Uterus (tissue), 4 donors: ENCODE measurements around the gene CLPTM1L. TPM values are rescaled to one million over a fixed set of nuclear protein-coding genes. Genes with fewer than 3 reads are reported as not detected.

ENCODE experiments used
- DNase-seq, 2 donors: peaks; one replicate each; pipeline ENCODE4 v3.0.0-alpha.2; 2019 to 2020
- H3K27ac ChIP-seq, 2 donors: fragments of 200-600 bp; sonication (generic); 1 replicate in 1 of 2; 2 replicates in 1 of 2; pipeline ENCODE4 v1.5.1; 2016 to 2018
- H3K27me3 ChIP-seq, 2 donors: fragments of 200-600 bp; sonication (generic); one replicate each; pipeline ENCODE4 v1.5.1; 2018 to 2019; ENCODE audit warnings: control low read depth in 1 of 2
- H3K36me3 ChIP-seq, 2 donors: fragments of 200-600 bp; sonication (generic); one replicate each; pipeline ENCODE4 v1.5.1; 2019; ENCODE audit warnings: control low read depth in 1 of 2
- H3K4me1 ChIP-seq, 2 donors: fragments of 200-600 bp; sonication (generic); one replicate each; pipeline ENCODE4 v1.5.1; 2018 to 2019; ENCODE audit warnings: control low read depth in 1 of 2
- H3K4me3 ChIP-seq, 2 donors: fragments of 200-600 bp; sonication (generic); 1 replicate in 1 of 2; 2 replicates in 1 of 2; pipeline ENCODE4 v1.5.1; 2018 to 2019; ENCODE audit warnings: mild to moderate bottlenecking in 1 of 2
- H3K9me3 ChIP-seq, 2 donors: fragments of 200-600 bp; sonication (generic); one replicate each; pipeline ENCODE4 v1.5.1; 2019; ENCODE audit warnings: control low read depth in 1 of 2
- POLR2A ChIP-seq, 2 donors: fragments of 450-650 bp; IDR thresholded peaks; one replicate each; pipeline ENCODE4 v1.6.1; 2016; ENCODE audit warnings: antibody characterized with exemption in 2 of 2, mild to moderate bottlenecking in 1 of 2, moderate library complexity in 1 of 2
- intact Hi-C: fragments of 100-400 bp; cut with DNase I; formaldehyde crosslinking; loops from one replicate; pipeline ENCODE4 v1.15.1; 2023; ENCODE audit warnings: low total_unique reads
- total RNA-seq, 4 donors: library from RNA; depleted of rRNA in 3 of 4; stranded (reverse); fragments of >200 nt in 3 of 4; gene quantifications; one replicate each; pipeline versions ENCODE4 v1.1.0 to v1.2.4, GENCODE V29; 2014 to 2023
- TF ChIP-seq, protein P1 (sequence below), 4 experiments: fragments of 200-600 bp in 2 of 4; fragments of 450-650 bp in 2 of 4; sonication (generic) in 2 of 4; IDR thresholded peaks; one replicate each; pipeline ENCODE4 v1.5.1; 2016 to 2019; ENCODE audit warnings: antibody characterized with exemption in 4 of 4, mild to moderate bottlenecking in 2 of 4, moderate library complexity in 1 of 4
- donor health status: DM: yes; HTN: yes; CAD: no.

Gene CLPTM1L
- total RNA-seq, 4 donors from 2014 or later: 63.2 to 74.3 (median 71.1) TPM

- DNase-seq: peak in 1 of 2 donors; percentile 12
- TF ChIP-seq, protein P1, sequence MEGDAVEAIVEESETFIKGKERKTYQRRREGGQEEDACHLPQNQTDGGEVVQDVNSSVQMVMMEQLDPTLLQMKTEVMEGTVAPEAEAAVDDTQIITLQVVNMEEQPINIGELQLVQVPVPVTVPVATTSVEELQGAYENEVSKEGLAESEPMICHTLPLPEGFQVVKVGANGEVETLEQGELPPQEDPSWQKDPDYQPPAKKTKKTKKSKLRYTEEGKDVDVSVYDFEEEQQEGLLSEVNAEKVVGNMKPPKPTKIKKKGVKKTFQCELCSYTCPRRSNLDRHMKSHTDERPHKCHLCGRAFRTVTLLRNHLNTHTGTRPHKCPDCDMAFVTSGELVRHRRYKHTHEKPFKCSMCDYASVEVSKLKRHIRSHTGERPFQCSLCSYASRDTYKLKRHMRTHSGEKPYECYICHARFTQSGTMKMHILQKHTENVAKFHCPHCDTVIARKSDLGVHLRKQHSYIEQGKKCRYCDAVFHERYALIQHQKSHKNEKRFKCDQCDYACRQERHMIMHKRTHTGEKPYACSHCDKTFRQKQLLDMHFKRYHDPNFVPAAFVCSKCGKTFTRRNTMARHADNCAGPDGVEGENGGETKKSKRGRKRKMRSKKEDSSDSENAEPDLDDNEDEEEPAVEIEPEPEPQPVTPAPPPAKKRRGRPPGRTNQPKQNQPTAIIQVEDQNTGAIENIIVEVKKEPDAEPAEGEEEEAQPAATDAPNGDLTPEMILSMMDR (IDR thresholded peaks at IDR 0.05): no peak
- TF ChIP-seq POLR2A (IDR thresholded peaks at IDR 0.05): no peak
- Histone ChIP-seq H3K27me3 (no peaks in the 10 kb centered on the region), H3K4me1 (no peaks in the 10 kb centered on the region), H3K36me3 (no peaks in the 10 kb centered on the region), H3K9me3 (no peaks in the 10 kb centered on the region), H3K4me3 (no peak overlapping the region), H3K27ac (no peak overlapping the region)
- intact Hi-C loops: no loop called here
Observed at GRCh38 chr5:1322955-1323802, 21.7 kb downstream of the CLPTM1L start.

- TF ChIP-seq POLR2A (IDR thresholded peaks at IDR 0.05): no peak
- TF ChIP-seq, protein P1 (IDR thresholded peaks at IDR 0.05): no peak
- no peaks in the 10 kb centered on the region for H3K9me3 ChIP-seq
- no peak overlapping the region for H3K4me3 ChIP-seq
- peak in 1 of 2 donors; percentile 10 for DNase-seq
- no peaks in the 10 kb centered on the region for H3K36me3 ChIP-seq
- intact Hi-C loops: no loop called here
- H3K27ac ChIP-seq: no peak overlapping the region
- H3K27me3 ChIP-seq: no peaks in the 10 kb centered on the region
- no peaks in the 10 kb centered on the region for H3K4me1 ChIP-seq
Observed at GRCh38 chr5:1322036-1322900, 22.6 kb downstream of the CLPTM1L start.

- no peak for DNase-seq
- H3K9me3 ChIP-seq: no peaks in the 10 kb centered on the region
- TF ChIP-seq, protein P1 (IDR thresholded peaks at IDR 0.05): no peak
- no peak for TF ChIP-seq POLR2A (IDR thresholded peaks at IDR 0.05)
- H3K27ac ChIP-seq: no peak overlapping the region
- no peaks in the 10 kb centered on the region for H3K4me1 ChIP-seq
- H3K4me3 ChIP-seq: no peak overlapping the region
- no peaks in the 10 kb centered on the region for H3K36me3 ChIP-seq
- no peaks in the 10 kb centered on the region for H3K27me3 ChIP-seq
- intact Hi-C loops: no loop called here
Observed at GRCh38 chr5:1321576-1321975, 23.3 kb downstream of the CLPTM1L start.

GRCh38 chr5:1320436-1321344, 24.2 kb downstream of the CLPTM1L start:
- Histone ChIP-seq H3K4me3 (no peak overlapping the region), H3K27me3 (no peaks in the 10 kb centered on the region), H3K9me3 (no peaks in the 10 kb centered on the region), H3K4me1 (no peaks in the 10 kb centered on the region), H3K27ac (no peak overlapping the region), H3K36me3 (no peaks in the 10 kb centered on the region)
- TF ChIP-seq, protein P1 (IDR thresholded peaks at IDR 0.05): no peak
- TF ChIP-seq POLR2A (IDR thresholded peaks at IDR 0.05): no peak
- peak in 1 of 2 donors; percentile 10 for DNase-seq
- intact Hi-C loops: no loop called here
